Subcutaneous adipose tissue (tissue), 4 donors: ENCODE data around the gene ZCCHC14. TPM values are rescaled to one million over a fixed set of nuclear protein-coding genes. Genes with fewer than 3 reads are reported as not detected.

Source experiments
- total RNA-seq, 4 donors: library from RNA; depleted of rRNA; stranded (reverse); fragments of >200 nt; gene quantifications; one replicate each; pipeline ENCODE4 v1.1.0, GENCODE V29; 2016
- TF ChIP-seq, protein P1 (sequence below): fragments of 450-650 bp; IDR thresholded peaks from one replicate; pipeline ENCODE4 v1.5.1; 2016; ENCODE audit warnings: low read depth, mild to moderate bottlenecking, control low read depth, antibody characterized with exemption, moderate library complexity

ZCCHC14 gene
- total RNA-seq, 4 donors from 2014 or later, result 15.6 to 21.1 (median 18.3) TPM

DNA sequence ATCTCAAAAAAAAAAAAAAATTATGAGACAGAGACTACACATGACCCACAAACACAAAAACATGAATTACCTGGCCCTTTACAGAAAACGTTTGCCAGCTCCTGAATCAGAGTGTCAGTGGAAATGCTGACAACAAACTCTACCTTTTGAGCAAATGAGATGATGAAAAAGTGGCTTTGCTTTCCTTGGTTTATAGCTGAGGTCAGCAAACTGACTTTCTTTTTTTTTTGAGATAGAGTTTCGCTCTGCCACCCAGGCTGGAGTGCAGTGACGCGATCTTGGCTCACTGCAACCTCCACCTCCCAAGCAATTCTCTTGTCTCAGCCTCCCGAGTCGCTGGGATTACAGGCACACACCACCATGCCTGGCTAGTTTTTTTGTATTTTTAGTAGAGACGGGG is 46.3 kb downstream of the ZCCHC14 start:
- TF ChIP-seq, protein P1, sequence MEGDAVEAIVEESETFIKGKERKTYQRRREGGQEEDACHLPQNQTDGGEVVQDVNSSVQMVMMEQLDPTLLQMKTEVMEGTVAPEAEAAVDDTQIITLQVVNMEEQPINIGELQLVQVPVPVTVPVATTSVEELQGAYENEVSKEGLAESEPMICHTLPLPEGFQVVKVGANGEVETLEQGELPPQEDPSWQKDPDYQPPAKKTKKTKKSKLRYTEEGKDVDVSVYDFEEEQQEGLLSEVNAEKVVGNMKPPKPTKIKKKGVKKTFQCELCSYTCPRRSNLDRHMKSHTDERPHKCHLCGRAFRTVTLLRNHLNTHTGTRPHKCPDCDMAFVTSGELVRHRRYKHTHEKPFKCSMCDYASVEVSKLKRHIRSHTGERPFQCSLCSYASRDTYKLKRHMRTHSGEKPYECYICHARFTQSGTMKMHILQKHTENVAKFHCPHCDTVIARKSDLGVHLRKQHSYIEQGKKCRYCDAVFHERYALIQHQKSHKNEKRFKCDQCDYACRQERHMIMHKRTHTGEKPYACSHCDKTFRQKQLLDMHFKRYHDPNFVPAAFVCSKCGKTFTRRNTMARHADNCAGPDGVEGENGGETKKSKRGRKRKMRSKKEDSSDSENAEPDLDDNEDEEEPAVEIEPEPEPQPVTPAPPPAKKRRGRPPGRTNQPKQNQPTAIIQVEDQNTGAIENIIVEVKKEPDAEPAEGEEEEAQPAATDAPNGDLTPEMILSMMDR, result no peak

DNA sequence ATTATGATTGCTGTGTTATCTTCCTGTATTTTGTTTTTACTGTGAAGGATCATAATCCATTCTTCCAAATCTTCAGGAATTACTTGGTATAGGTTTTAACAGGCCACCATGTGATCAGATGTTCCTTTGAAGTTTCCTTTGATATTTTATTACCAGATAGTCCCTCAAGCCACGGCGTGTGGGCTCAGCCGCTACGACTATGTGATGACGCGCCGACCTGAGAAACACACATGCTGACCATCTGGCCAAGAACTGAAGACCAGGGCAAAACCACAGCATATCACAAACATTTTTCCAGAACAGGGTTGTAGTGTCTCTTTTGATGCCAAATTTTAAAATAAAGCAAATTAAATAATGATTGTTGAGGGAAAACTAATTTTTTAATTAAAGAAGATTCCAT is 47.3 kb downstream of the ZCCHC14 start:
- TF ChIP-seq, protein P1, result no peak

DNA sequence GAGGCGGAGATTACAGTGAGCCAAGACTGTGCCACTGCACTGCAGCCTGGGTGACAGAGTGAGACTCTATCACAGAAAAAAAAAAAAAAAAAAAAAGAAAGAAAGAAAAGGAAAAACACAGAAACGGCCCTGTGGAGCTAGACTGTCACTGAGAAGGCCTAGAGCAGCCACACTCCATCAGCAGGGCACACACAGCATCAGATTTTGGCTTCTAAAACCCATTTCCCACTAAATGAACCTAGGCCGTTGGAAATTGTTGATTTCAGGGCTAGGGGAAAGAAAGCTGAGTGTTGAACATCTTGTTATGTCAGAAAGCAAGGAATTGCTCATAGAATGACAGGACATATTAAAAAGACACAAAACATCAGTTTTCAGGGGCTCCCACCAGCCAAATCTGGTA is 48.9 kb downstream of the ZCCHC14 start:
- TF ChIP-seq, protein P1, result no peak

DNA sequence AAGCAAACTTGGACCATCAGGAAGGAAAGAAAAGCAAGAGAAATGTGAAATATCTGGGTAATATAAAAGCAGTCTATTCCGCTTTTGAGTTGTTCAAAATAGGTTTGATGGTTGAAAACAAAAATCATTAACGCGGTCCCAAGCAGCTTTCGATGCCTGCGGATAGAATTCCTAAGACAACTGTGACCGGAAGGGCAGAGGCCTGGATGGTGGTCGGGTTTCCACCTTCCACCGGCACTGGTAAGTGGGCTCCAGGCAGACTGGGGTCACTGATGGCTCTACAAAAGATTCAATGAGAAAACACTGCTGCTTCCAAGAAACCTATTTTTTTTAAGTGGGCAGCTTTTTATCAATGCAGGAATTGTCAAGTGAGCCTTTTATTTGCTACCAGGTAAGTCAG is 49.8 kb downstream of the ZCCHC14 start:
- TF ChIP-seq, protein P1, result no peak

DNA sequence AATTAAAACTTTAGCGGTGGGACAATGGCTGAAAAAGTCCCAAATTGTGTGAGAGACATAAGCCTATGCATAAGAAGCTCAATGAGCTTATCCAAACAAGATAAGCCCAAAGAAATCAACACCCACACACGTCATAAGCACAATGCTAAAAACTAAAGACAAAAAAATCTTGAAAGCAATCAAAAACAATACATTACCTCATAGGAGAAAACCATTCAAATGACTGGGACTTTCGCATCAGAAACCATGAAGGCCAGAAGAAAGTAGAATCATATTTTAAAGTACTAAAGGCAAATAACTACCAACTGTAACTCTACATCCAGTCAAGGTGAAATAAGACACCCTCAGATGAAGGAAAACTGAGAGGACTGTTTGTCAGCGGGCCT is 50.2 kb downstream of the ZCCHC14 start:
- TF ChIP-seq, protein P1, result no peak

DNA sequence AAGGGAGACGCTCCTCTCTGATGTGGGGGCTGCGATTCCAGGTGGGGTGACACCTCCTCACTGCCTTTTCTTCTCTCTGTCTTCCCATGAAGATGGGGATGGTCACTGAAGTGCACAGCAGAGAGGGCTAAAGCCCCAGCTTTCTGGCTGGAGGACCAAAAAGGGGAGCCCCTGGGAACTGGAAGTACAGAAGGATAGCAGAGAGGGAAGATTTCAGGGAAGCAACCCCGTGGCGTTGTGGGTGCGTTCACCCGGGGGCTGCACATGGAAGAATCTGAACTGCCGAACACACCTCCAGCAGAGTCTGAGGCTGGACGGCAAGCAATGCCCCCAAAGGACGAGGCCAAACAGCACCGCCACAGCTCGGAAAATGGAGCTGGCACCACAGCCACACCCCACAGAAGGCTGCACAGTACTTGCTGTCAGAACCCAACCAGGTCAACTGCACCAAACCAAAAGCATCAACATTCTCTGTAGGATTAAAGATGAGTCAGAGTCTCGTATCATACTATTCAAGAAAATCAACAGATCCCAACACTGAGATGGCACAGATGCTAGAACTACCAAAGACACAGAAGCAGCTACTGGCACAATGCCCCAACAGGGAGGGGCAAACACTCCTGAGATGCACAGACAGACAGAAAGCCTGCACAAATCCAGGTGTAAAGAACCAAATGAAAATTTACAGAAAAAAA is 50.8 kb downstream of the ZCCHC14 start:
- TF ChIP-seq, protein P1, result no peak

DNA sequence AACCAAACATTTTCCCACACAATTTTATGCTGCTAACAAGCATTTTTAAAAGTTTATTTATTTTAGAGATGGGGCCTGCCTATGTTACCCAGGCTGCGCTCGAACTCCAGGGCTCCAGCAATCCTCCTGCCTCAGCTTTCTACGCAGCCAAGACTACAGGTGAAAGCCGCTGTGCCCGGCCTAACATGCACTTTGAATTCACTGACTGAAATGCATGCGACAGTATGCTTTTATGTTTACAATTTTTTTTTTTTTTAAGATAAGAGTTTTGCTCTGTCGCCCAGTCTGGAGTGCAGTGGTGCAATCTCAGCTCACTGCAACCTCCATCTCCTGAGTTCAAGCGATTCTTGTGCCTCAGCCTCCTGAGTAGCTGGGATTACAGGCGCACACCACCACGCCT is 52.9 kb downstream of the ZCCHC14 start:
- TF ChIP-seq, protein P1, result no peak
